Activated gamma-delta T cell treated with Interleukin-2 at 50 U/mL for 16 hours (primary cell): ENCODE data around the gene LRP10.
"Not testable (repeated sequence)": the region's sequence is repeated elsewhere in the genome, so short reads cannot be mapped to it uniquely, and the experiment has no call there.

Experiments
- DNase-seq: peaks from one replicate; pipeline ENCODE4 v3.0.0-alpha.2; 2020

LRP10 gene

DNA sequence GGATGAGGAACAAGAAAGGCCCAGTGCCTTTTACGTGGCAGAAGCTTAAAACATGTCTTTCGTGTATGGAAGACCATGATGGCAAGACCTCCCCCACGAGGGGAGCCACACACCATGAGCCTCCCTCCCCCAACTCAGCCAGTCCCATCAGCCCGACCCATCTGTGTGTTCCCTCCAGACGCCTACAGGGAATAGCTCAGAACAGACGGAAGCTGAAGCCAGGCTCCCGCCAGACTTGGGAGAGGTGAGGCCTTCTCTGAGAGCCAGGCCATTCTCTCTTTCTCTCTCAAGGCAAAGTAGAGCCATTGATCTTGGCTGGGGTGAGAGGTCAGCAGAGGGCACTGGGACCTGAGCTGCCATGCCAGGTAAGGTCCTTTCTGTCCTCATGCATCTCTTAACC lies 20.9 kb downstream of the LRP10 start:
- no peak for DNase-seq

DNA sequence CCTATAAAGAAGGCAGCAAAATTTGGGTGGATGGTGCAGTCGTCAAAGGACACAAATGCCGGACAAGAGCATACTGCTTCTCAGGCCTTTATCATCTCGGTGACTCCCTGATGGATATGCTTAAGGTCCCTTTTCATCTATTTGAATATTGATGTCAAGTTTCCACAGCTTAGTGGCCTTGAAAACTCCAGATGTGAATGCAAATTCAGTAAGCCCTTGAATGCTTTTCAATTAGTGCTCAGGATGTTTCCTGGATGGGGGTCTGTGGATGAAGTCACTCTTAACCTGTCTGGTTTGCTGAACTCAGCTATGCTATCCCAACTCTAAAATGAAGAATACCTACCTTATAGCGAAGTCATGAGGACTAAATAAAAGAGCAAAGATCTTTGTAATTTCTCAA lies 22.2 kb downstream of the LRP10 start:
- no peak for DNase-seq

DNA sequence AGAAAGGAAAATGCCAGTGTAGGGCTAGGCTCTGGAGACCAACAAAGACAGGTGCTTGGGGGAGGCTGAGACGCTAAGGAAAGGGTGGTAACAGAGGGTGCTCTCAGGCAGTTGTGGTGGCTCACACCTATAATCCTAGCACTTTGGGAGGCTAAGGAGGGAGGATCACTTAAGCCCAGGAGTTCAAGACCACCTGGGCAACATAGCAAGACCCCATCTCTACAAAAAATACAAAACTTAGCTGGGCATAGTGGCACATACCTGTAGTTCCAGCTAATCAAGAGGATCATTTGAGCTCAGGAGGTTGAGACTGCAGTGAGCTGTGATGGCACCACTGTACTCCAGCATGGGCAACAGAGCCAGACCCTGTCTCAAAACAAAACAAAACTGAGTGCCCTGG lies 23.9 kb downstream of the LRP10 start:
- DNase-seq, result no peak

DNA sequence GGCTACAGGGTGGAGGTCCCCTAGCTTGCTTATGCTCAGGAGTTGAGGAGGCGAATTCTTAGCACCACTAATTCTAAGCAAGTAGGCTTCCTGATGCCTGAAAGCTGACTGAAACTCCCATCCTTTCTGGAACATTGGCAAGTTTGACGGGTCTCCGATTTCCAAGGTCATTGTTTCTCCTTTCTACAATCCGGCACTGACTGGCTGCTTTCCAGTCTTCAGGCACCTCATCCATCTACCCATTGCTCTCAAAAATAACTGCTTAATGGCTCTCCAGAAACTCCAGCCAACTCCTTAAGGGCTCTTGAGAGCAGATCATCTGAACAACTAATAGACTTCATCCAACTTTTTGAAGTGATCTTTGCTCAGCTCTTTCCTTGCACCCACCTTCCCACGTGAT lies 24.8 kb downstream of the LRP10 start:
- DNase-seq, result no peak

DNA sequence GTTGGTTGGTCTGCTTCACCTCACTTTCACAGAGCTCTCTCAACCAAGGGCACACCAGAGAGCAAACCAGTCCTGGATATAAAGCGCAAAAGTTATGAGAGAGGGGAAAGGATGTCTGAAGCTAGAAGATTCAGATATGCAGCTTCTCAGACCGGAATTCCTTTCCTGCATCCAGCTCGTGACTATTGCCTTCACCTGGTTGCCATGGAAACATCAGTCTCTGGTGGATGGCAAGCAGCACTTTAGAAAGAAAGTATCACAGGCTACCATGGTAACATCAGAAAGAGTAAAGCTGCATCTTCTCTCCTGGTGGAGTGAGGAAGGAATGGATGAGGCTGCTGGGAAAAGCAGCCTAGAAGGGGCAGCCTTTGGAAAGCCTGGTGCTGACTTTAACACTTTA lies 25.2 kb downstream of the LRP10 start:
- no peak for DNase-seq

DNA sequence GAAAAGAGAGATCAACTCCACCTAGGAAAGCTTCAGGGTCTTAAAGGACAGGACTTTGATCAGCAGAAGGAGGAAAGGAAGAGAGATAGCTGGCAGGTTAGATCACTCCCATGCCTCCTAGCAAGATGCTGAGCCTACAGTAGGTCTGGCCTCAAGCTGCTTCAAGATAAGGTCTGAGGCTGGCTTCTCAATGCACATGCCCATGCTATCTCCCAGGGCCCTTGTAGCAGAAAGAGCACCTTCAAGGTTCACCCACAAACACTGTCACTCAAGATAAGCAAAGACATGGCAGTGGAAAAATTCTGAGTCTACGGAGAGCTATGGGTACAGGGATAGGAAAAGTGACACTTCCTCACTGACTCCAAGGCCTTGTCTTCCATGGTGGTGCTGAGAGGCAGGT lies 25.8 kb downstream of the LRP10 start:
- no peak for DNase-seq

DNA sequence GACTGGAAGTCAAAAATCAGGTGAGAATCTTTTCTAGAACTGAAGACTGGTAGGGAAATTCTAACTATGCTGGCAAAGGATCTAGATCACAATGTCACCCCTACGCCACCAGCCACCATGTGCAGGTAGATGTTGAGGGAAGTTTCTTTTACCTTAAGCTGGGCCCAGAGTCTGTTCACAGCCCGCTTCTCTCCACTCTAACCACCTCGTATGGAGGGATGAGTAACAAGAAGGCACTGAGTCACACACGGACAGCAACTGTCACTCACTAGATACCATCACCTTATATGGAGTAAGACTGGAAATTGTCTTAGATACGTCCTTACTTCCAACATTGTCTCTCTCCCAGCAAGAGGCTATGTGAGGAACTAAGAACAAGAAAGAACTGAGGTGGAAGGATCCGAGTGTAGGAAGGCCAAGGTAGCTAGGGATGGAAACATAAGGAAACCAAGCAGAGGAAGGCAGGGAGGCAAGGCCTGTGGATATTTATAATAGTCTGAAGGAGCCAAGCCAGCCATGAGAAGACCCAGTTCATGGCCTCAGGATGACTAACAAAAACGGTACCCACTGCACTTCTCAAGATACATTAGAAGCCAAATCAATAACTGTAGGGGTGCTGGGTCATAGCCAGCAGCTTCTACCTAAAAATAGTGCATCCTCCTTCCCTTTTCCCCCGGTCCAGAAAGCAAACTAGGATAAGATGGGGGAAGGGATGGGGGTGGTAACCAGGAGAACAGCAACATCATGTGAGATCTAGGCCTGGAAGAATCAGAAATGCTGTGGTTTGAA lies 27.0 kb downstream of the LRP10 start:
- no peak for DNase-seq

DNA sequence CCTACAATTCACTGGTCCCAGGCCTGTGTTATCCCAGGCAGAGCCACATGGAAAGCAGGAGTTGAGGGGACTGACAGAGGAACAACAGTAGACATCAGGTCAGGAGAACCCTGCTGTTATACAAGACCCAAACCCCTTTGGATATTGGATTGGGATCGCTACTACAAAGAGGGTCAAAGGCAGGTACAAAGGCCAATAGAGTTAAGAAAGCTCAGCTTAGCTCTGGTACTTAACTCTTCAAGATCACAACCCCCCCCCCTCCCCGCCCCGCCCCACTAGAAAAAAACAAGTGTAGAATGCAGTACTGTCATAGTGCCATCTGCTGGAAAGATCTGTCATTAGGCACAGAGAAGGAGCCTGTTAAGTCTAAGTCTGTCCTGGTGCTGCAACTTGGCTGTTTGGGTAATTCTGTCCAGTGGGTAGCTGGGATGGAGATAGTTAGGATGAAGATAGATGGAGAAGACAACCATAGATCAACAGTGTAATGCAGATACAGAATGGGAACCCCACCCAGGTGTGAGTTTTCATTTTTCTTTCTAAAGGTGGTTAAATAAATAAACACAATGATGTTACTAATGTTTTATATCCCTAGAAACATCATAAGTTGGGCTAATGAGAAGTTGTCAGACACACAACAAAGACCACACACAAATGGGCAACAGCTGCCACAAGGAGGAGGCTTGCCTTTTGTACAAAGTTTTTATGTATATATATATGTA lies 28.7 kb downstream of the LRP10 start:
- peak; percentile 36 for DNase-seq

DNA sequence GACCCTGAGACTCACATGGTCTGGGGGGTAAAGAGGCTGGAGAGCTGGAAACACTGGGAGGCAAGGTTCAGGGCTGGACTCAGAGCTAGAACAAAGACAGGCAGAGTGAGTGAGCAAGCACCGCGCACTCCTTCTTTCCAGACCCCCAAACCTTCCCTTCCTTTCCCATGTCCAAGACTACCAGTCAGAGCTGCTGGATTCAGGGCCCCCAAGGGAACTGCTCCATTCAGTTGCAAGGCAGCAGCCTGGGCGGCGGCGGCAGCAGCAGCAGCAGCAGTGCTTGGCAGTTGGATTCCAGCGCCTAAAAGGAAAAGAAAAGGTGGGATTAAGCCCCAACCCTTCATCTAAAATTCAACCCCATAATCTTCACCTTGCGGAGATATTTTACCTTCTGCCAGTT lies 30.3 kb downstream of the LRP10 start:
- no peak for DNase-seq

DNA sequence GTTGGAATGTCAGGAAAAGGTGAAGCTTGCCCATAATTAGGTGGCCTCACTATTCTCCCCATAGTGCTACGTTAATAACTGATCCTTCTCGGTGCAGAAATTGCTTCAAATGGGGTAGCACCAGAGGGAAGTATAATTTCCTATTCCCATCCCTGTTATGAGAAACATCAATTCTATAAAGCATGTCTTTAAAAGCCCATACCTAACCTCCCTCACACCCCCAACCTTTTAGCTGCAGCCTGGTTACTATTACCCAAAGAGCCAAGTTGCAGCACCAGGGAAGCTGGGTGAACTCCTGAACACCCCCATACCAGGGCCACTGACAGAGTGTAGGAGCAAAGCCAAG lies 32.2 kb downstream of the LRP10 start:
- no peak for DNase-seq

DNA sequence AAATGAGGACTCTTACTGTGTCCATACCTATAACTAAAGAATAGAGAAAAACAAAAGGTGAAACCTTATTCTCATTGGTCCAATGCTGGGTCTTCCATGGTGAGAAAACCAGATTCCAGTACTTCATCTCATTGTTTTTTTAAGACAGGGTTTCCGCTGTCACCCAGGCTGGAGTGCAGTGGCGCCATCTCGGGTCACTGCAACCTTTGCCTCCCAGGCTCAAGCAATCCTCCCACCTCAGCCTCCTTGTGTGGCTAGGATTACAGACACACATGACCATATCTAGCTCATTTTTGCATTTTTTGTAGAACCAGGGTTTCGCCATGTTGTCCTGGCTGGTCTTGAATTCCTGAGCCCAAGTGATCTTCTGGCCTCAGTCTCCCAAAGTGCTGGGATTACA lies 34.1 kb downstream of the LRP10 start:
- no peak for DNase-seq

DNA sequence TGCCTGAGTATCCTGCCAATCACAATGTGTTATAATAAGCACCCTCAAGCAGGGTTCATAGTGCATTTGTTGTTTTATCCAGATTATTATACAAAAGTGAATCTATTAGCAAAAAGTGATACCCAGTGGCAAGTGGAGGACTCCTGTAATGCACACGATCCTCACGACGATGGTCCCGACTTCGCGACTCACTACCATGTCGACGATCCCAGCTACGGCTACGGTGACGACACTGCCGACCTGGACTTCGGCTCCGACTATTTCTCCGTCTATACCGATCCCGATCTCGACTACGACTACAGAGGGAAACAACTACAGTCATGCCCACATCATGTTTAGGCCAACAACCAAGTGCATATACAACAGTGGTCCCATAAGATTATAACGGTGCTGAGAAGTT lies 34.5 kb downstream of the LRP10 start:
- no peak for DNase-seq

DNA sequence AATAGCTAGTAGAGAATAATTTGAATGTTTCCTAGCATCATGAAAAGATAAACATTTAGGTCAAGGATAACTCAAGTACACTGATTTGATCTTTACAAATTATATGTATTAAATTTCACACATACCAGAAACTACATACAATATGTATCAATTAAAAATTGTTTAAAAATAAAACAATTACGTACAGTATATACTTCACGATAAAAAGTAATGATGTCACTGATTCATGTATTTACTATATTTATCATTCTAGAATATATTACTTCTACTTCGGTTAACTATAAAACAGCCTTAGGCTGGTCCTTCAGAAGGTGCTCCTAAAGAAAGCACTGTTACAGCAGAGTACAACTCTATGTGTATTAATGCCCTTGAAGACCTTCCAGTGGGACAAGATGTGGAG lies 35.9 kb downstream of the LRP10 start:
- no peak for DNase-seq

DNA sequence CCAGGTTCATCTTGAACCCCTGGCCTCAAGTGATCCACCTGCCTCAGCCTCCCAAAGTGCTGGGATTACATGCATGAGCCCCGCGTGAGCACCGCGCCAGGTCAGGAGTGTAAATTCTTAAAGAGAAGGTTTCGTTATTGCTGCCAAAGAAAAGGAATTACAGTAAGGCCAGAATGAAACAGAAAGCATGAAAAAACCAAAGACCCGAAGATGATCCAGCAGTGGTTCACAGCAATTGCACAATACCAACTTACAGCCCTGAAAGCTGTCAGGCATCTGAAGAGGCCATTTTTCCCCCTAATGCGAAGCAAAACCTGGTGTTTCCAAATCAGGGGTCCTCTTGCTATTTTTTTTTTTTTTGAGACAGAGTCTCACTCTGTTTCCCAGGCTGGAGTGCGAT lies 37.1 kb downstream of the LRP10 start:
- no peak for DNase-seq

DNA sequence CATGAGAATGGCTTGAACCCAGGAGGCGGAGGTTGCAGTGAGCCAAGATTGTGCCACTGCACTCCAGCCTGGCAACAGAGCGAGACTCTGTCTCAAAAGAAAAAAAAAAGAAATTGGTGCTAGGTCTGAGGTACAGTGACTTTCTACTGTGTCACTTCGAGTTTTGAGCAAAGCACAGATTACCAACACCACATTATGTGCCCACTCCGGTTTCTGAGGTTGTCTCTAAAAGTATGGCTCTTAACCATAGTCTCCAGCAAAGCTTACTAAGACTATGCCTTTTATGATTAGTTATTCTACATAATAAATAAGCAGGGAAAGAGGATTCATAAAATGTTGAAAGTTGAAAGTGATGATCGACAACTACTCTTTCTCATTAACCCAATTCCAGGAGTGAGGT lies 39.4 kb downstream of the LRP10 start:
- DNase-seq, result no peak

DNA sequence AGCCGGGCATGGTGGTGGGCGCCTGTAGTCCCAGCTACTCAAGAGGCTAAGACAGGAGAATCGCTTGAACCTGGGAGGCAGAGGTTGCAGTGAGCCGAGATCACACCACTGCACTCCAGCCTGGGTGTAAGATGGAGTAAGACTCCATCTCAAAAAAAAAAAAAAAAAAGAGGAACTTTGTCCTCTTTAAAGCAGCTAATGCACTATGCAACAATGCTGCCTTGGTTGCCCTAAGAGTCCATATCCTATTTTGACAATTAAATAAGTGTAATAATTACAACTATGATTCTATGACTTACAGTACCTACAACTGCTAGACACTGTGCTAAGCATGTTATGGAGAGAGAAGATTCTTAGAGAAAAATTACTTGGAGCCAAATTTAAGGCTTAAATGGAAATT lies 43.3 kb downstream of the LRP10 start:
- DNase-seq, result not testable (repeated sequence)

DNA sequence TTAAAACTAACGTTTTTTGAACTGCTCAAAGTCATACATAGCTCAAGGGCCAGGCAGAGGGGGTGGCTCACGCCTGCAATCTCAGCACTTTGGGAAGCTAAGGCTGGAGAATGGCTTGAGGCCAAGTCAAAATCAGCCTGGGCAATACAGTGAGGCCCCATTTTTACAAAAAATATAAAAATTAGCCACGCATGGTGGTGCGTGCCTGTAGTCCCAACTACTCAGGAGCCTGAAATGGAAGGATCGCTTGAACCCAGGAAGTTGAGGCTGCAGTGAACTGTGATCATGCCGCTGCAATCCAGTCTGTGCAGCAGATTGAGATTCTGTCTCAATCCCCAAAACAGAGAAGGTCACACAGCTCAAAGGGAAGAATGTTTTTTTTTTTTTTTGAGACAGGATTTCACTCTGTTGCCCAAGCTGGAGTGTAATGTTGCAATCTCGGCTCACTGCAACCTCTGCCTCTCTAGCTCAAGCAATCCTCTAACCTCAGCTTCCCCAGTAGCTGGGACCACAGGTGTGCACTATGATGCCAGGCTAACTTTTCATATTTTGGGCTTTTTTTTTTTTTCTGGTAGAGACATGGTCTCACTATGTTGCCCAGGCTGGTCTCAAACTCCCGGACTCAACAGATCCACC lies 44.5 kb downstream of the LRP10 start:
- DNase-seq, result no peak

DNA sequence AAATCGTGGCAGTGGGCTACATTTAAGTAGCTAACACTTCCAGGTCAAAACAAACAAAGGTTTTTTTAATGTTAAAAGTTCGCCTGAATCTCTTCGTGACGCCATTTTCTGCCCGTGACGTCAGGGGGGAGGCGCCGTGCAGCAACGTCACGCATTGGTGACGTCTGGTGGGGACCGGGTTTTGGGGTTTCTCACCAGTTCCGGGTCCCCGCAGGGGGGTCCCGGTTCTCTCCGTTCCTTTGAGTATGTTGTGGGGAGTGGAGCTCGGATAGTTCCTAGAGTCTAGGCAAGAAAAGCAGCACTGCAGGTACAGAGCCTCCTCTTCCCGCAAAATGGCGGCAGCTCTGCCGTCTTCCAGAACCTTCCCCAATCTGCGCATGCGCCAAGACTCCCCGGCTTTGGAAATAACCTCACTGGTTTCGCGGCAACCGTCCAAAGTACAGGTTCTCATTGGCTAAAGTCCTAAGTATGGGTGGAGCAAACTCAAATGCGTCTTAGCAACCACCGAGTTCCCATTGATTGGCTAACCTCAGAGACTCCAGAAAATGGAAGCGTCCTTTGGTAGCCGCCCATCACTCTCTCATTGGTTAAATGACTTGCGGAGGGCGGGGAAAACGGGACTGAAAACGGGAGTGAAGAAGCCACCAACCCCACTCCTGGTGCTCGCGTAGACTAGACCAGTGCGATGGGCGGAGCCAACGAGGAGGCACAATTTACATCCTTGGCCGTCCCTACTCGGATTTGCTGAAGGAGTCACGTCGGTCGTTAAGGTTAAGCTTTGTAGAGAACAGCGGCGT lies 47.5 kb downstream of the LRP10 start, which contains the start of gene RBM23:
Gene RBM23 (minus strand): TSS at position 346 of the 797 bp plus-strand sequence.
- DNase-seq, result peak; percentile 100

DNA sequence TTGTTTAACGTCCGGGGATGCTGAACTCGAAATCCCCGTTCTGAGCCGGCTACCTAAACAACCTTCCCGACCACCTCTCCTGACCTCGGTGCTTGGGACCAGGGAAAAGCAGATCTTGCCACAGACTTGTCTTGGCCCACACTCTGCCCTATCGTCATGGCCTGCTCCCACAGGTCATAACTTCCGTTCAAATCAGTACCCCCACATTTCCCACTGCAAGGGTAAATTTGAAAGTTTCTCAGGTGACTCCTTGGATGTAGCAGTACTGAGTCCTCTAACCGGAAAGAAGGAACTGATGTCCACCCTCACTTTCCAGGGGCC lies 48.0 kb downstream of the LRP10 start:
- DNase-seq, result no peak

DNA sequence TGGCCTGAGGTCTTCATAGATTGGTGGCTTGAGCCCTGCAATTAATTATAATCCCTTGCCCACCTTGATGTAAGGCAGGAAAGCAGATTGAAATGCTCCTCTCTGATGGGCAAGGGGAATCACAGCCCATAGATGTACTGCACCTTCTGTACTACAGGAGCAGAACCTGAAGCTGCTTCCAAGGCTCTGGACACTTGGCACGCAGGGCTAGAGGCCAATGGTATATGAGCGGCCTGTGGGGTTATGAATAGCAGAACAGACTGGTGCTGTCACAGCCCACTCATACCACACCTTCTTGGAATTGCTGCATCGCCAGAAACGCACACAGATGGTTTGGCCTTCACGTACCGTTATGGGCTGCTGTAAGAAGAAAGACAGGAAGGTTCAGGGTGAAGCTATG lies 49.2 kb downstream of the LRP10 start:
- DNase-seq, result no peak

DNA sequence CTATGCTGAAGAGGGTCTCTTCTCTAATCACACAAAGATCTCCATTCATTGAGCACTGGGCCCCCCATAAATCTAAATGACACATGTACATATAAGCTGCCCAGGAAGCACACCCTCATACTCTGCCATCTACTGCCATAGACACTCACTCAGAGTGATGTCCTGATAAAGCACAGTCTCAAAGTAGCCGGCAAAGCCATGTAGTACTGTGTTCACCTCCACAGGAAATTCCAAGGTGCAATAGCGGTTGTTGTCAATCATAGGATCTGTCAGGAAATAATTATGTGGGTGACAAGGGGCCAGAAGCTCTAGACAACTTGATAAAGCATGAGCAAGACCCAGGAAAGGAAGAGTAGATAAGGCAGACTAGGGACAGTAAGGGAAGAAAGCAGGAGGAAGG lies 50.8 kb downstream of the LRP10 start:
- no peak for DNase-seq

DNA sequence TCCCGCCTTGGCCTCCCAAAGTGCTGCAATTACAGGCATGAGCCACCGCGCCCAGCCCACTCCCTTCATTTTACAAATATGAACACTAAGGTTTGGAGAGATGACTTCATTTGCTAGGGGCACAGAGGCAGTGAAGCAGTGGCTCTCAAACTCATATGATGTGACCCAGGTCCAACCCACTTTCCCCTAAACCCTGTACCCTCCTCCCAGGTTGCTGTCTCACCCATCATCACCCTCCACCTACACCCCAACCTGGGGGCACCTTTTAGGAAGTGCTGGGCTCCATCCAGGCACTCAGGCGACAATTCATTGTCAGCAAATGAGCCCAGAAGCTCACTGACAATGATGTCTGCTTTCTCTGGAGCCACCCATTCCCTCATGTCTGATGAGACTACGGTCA lies 52.2 kb downstream of the LRP10 start:
- DNase-seq, result no peak

DNA sequence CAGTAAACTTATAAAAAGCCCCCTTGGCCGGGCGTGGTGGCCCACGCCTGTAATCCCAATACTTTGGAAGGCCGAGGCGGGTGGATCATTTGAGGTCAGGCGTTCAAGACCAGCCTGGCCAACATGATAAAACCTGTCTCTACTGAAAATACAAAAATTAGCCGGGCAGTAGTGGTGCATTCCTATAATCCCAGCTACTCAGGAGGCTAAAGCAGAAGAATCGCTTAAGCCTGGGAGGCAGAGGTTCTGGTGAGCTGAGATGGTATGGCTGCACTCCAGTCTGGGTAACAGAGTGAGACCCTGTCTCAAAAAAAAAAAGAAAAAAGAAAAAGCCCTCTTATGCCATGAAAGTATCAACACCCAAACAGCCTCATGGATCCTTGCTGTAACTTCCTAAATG lies 54.0 kb downstream of the LRP10 start:
- no peak for DNase-seq

DNA sequence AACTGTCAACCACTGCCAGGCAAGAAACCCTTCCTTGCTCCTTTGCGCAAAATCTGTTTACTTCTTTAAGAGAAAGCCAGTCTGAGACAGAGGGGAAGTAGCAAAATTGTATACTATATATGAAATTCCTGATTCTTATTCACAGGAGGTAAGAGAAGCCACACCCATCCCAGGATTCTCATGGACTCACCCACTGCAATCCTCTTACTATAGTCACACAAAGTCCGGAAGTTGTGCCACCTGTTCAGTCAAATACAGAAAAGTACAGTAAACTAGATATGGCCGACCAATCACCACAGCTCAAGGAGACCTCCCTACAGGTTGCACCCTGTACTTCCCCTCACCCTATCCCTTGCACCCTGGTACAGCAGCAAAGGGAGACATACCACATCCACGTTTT lies 54.8 kb downstream of the LRP10 start:
- no peak for DNase-seq
